Colonic mucosa (tissue), 4 donors: Measurements from ENCODE around the gene MRM2. TPM values are rescaled to one million over a fixed set of nuclear protein-coding genes. Genes with fewer than 3 reads are reported as not detected.
"Not testable (repeated sequence)": the region's sequence is repeated elsewhere in the genome, so short reads cannot be mapped to it uniquely, and the experiment has no call there.

Experiments used
- DNase-seq: peaks from one replicate; pipeline ENCODE4 v3.0.0-alpha.2; 2020
- H3K27ac ChIP-seq: fragments of 200-600 bp; one replicate; pipeline ENCODE4 v1.8.0; 2021
- H3K27me3 ChIP-seq: fragments of 200-600 bp; one replicate; pipeline ENCODE4 v1.8.0; 2021
- H3K36me3 ChIP-seq: fragments of 200-600 bp; one replicate; pipeline ENCODE4 v1.8.0; 2021
- H3K4me1 ChIP-seq: fragments of 200-600 bp; one replicate; pipeline ENCODE4 v1.8.0; 2021; ENCODE audit warnings: mild to moderate bottlenecking
- H3K4me3 ChIP-seq: fragments of 200-600 bp; one replicate; pipeline ENCODE4 v1.8.0; 2021
- H3K9ac ChIP-seq, 2 donors: one replicate each; pipeline ENCODE4 v1.7.0; 2013; ENCODE audit warnings: control low read depth in 2 of 2, low read depth in 2 of 2, low read length in 2 of 2
- H3K9me3 ChIP-seq: fragments of 200-600 bp; one replicate; pipeline ENCODE4 v1.8.0; 2021
- CTCF ChIP-seq: fragments of 200-600 bp; IDR thresholded peaks from one replicate; pipeline ENCODE4 v1.8.0; 2022; ENCODE audit warnings: antibody characterized with exemption, mild to moderate bottlenecking
- intact Hi-C: fragments of 100-400 bp; cut with DNase I; formaldehyde crosslinking; loops from one replicate; pipeline ENCODE4 v1.14.1; 2022
- total RNA-seq, 2 donors: library from RNA; stranded (reverse); fragmentation: NEBNext Ultra II Directional in 1 of 2; extraction: Animal tissue kit (Norgen Biotek cat#: 25700) in 1 of 2; gene quantifications; one replicate each; pipeline ENCODE4 v1.2.1, GENCODE V29; 2021
- donor health status: healthy.
- donor health status: DM: no; HTN: no; CAD: no.
- donor health status: DM: no; HTN: no; CAD: no.

The MRM2 gene
- total RNA-seq, 2 donors from 2014 or later, result 17.3 to 27.0 TPM

GRCh38 chr7:2271273-2272026, 29.4 kb upstream of the MRM2 start:
- no peaks in the 10 kb centered on the region for H3K27me3 ChIP-seq
- no peak for TF ChIP-seq CTCF
- no peak for DNase-seq
- intact Hi-C loops, result no loop called here
- no peak overlapping the region for H3K27ac ChIP-seq
- H3K9ac ChIP-seq, result no peak overlapping the region
- H3K4me1 ChIP-seq, result no peaks in the 10 kb centered on the region
- no peaks in the 10 kb centered on the region for H3K9me3 ChIP-seq
- H3K36me3 ChIP-seq, result no peaks in the 10 kb centered on the region
- no peak overlapping the region for H3K4me3 ChIP-seq

- Histone ChIP-seq H3K9ac (no peak overlapping the region), H3K27me3 (no peaks in the 10 kb centered on the region), H3K36me3 (no peaks in the 10 kb centered on the region), H3K9me3 (no peaks in the 10 kb centered on the region), H3K4me1 (no peaks in the 10 kb centered on the region), H3K4me3 (no peak overlapping the region), H3K27ac (no peak overlapping the region)
- DNase-seq, result no peak
- no peak for TF ChIP-seq CTCF
- intact Hi-C loops, result no loop called here
Measured at GRCh38 chr7:2270495-2270894, 28.5 kb upstream of the MRM2 start.

DNA sequence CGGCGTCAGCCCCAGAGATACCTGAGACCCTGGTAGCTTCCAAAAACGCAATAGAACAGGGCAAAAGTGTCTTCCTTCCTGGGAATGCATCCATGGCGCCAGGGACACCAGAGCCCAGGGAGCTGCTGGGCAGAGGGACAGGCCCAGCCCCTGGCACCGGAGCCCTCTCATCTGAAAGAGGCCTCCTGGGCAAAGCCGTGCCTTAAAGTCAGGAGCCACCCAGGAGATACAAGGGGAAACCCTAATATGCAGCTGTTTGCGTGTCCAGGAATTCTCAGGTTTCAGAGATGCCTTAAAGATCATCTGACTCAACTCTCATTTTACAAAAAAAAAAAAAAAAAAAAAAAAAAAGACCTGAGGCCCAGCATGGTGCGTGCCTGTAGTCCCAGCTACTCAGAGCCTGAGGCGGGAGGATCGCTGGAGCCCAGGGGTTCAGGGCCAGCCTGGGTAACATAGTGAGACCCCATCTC, 28.0 kb upstream of the MRM2 start:
- Histone ChIP-seq H3K27ac (no peak overlapping the region), H3K27me3 (no peaks in the 10 kb centered on the region), H3K9ac (no peak overlapping the region), H3K36me3 (no peaks in the 10 kb centered on the region), H3K9me3 (no peaks in the 10 kb centered on the region), H3K4me1 (no peaks in the 10 kb centered on the region), H3K4me3 (no peak overlapping the region)
- no peak for TF ChIP-seq CTCF
- no peak for DNase-seq
- intact Hi-C loops, result no loop called here

DNA sequence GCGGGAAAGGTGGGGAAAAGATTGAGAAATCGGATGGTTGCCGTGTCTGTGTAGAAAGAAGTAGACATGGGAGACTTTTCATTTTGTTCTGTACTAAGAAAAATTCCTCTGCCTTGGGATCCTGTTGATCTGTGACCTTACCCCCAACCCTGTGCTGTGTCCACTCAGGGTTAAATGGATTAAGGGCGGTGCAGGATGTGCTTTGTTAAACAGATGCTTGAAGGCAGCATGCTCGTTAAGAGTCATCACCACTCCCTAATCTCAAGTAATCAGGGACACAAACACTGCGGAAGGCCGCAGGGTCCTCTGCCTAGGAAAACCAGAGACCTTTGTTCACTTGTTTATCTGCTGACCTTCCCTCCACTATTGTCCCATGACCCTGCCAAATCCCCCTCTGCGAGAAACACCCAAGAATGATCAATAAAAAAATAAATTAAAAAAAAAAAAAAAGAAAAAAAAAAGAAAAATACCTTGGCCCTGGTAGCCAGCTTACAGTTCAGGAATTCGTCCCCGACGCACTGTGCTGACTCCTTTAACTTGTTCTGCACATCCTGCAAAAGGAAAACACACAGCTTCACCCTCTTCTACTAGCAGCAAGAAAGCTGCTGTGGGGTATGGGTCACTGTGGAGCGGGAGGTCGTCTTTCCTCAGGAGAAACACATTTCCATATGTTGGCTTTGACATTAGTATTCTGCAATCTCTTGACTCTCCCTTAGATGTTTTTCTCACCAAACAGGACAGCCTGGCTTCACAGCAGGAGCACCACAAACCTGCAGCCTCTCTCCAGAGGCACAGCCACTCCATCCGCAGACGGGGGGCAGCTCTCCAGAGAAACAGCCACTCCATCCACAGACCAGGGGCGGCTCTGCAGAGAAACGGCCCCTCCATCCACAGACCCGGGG, 27.3 kb upstream of the MRM2 start:
- H3K4me1 ChIP-seq, H3K4me3 ChIP-seq, intact Hi-C loops, H3K9ac ChIP-seq, H3K36me3 ChIP-seq, DNase-seq, H3K27me3 ChIP-seq, H3K27ac ChIP-seq, H3K9me3 ChIP-seq: not testable (repeated sequence)

DNA sequence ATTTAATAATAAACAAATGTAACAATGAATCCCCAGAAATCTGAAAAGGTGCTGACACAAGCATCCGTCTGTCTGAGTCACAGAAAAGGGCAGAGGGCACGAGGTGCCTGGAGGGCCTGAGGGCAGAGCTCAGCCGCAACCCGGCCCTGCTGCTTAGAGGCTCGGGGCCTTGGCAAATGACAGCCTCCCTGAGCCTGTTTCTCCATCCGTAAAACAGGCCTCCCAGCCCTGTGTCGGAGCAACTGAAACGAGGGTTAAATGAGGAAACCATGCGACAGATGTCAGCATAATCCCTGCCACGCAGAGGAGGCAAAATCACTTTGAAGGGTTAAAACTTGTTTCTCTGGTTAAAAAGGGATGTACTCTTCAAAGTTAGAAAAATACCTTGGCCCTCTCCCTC, 24.9 kb upstream of the MRM2 start:
- intact Hi-C loops, result no loop called here
- H3K4me3 ChIP-seq, result no peak overlapping the region
- H3K9me3 ChIP-seq, result no peaks in the 10 kb centered on the region
- TF ChIP-seq CTCF, result no peak
- H3K36me3 ChIP-seq, result no peaks in the 10 kb centered on the region
- H3K9ac ChIP-seq, result no peak overlapping the region
- H3K27me3 ChIP-seq, result no peaks in the 10 kb centered on the region
- no peak for DNase-seq
- H3K27ac ChIP-seq, result no peak overlapping the region
- no peaks in the 10 kb centered on the region for H3K4me1 ChIP-seq

- no peak for DNase-seq
- H3K9me3 ChIP-seq, result no peaks in the 10 kb centered on the region
- H3K4me1 ChIP-seq, result no peaks in the 10 kb centered on the region
- no peak for TF ChIP-seq CTCF
- intact Hi-C loops, result no loop called here
- H3K4me3 ChIP-seq, result no peak overlapping the region
- no peak overlapping the region for H3K9ac ChIP-seq
- no peaks in the 10 kb centered on the region for H3K36me3 ChIP-seq
- H3K27me3 ChIP-seq, result no peaks in the 10 kb centered on the region
- no peak overlapping the region for H3K27ac ChIP-seq
Measured at GRCh38 chr7:2264158-2264557, 22.2 kb upstream of the MRM2 start.
